ENCODE data around the gene AGXT2. TPM values are rescaled to one million over a fixed set of nuclear protein-coding genes. Genes with fewer than 3 reads are reported as not detected.

The AGXT2 gene
- total RNA-seq, 1 donor from 2014 or later, result not detected

DNA sequence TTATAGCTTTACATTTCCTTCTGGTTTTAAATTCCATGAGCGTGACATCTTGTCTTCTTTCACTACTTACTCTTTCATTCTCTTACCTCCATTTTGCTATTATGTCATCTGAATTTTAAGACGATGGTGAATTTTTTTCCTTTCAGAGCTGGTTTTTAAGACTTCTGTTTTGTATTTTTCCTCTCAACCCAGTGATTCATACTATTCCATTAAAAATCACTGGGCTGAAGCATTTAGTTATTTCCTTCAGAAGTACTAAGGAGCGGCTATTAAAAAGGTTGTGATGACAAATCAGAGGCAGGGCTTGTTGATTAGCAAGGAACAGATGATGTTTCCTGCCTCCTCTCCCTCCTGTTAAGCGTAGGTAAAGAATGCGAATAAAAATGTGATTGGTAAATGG is 16.5 kb downstream of the AGXT2 start:
- H3K9me3 Mint-ChIP-seq, result no peaks in the 10 kb centered on the region
- Histone ChIP-seq H3K27ac (no peak overlapping the region), H3K4me1 (no peaks in the 10 kb centered on the region), H3K27me3 (no peaks in the 10 kb centered on the region), H4K20me1 (ENCODE audit: low read depth) (no peaks in the 10 kb centered on the region), H3K36me3 (no peaks in the 10 kb centered on the region), H3F3A (ENCODE audit: low read depth) (no peaks in the 10 kb centered on the region), H3K79me2 (ENCODE audit: low read depth) (no peaks in the 10 kb centered on the region), H3K4me3 (no peak overlapping the region), H3K4me2 (no peak overlapping the region), H2AFZ (replicated peaks) (peak overlapping the region; percentile 69), H3K9me3 (ENCODE audit: low read depth) (no peaks in the 10 kb centered on the region), H3K9ac (no peak overlapping the region)
- peaks cover 1% of the 10 kb centered on the region for H3K4me1 Mint-ChIP-seq
- H3K27me3 Mint-ChIP-seq (ENCODE audit: insufficient read depth, low read depth), result peaks cover 6% of the 10 kb centered on the region
- TF ChIP-seq, protein P1, sequence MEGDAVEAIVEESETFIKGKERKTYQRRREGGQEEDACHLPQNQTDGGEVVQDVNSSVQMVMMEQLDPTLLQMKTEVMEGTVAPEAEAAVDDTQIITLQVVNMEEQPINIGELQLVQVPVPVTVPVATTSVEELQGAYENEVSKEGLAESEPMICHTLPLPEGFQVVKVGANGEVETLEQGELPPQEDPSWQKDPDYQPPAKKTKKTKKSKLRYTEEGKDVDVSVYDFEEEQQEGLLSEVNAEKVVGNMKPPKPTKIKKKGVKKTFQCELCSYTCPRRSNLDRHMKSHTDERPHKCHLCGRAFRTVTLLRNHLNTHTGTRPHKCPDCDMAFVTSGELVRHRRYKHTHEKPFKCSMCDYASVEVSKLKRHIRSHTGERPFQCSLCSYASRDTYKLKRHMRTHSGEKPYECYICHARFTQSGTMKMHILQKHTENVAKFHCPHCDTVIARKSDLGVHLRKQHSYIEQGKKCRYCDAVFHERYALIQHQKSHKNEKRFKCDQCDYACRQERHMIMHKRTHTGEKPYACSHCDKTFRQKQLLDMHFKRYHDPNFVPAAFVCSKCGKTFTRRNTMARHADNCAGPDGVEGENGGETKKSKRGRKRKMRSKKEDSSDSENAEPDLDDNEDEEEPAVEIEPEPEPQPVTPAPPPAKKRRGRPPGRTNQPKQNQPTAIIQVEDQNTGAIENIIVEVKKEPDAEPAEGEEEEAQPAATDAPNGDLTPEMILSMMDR (IDR thresholded peaks at IDR 0.05), result no peak
- TF ChIP-seq EZH2phosphoT487 (IDR thresholded peaks at IDR 0.05) (no peak), EZH2 (IDR thresholded peaks at IDR 0.05) (no peak)
- H3K4me3 Mint-ChIP-seq, result no peak overlapping the region
- no peaks in the 10 kb centered on the region for H3K36me3 Mint-ChIP-seq
- no peak for DNase-seq (ENCODE audit: low spot score)
- no peak overlapping the region for H3K27ac Mint-ChIP-seq

DNA sequence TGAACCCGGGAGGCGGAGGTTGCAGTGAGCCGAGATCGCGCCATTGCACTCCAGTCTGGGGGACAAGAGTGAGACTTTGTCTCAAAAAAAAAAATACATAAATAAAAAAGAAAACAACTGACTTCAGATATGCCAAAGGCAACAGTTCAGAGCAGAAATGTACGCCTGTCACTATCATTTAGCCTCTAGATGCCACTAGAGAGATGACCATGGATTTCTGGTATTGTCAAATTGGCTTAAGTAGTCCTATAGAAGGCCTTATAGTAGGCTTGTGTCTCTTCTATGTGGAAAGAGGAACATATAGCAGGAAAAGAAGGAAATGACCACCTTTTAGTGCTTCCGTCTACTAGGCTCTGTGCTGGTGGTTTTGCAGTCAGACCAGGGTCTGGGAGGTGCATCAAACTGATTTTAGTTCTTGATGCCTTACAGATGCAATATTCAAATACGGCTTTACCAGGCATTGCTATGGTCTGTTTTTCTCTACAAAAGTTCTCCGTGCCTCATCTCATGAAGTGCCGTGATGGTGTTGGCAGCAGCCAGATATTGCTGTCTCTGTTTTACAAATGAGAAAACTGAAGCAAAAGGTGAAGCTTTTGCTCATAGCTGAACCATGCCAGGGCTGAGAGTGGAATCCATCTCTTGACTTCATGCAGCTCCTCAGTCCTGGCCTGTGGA is 17.2 kb downstream of the AGXT2 start:
- Mint-ChIP-seq H3K9me3 (no peaks in the 10 kb centered on the region), H3K4me3 (no peak overlapping the region), H3K27ac (no peak overlapping the region), H3K27me3 (ENCODE audit: insufficient read depth, low read depth) (peaks cover 5% of the 10 kb centered on the region), H3K36me3 (no peaks in the 10 kb centered on the region), H3K4me1 (no peaks in the 10 kb centered on the region)
- H3K4me3 ChIP-seq, result no peak overlapping the region
- TF ChIP-seq, protein P1 (IDR thresholded peaks at IDR 0.05), result no peak
- TF ChIP-seq EZH2phosphoT487 (IDR thresholded peaks at IDR 0.05) (no peak), EZH2 (IDR thresholded peaks at IDR 0.05) (no peak)
- no peaks in the 10 kb centered on the region for H3K27me3 ChIP-seq
- H3K79me2 ChIP-seq (ENCODE audit: low read depth), result no peaks in the 10 kb centered on the region
- H3K27ac ChIP-seq, result no peak overlapping the region
- no peaks in the 10 kb centered on the region for H3K36me3 ChIP-seq
- H3K4me1 ChIP-seq, result no peaks in the 10 kb centered on the region
- no peaks in the 10 kb centered on the region for H4K20me1 ChIP-seq (ENCODE audit: low read depth)
- H3F3A ChIP-seq (ENCODE audit: low read depth), result no peaks in the 10 kb centered on the region
- H3K9me3 ChIP-seq (ENCODE audit: low read depth), result no peaks in the 10 kb centered on the region
- H2AFZ ChIP-seq (replicated peaks), result no peak overlapping the region
- H3K4me2 ChIP-seq, result no peak overlapping the region
- DNase-seq (ENCODE audit: low spot score), result no peak
- no peak overlapping the region for H3K9ac ChIP-seq

DNA sequence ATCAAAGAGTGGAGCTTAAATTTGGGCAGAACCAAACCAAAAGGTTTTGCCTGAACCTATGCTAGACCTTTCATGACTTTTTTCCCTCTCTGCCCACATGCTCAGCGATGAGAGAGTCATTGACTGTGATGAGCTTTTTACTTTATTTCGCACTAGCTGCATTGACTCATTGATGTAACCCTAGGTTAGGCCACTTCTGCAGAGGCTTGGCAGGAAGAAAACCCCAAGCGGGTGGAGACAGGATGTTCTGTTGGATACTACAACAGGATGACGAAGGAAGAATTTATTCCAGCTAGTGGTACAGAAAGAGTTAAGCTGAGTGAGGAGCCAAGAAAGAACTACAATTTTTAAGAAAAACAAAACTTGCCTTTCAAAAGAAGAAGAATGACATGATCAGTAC is 18.4 kb downstream of the AGXT2 start:
- no peak overlapping the region for H3K9ac ChIP-seq
- no peaks in the 10 kb centered on the region for H3K4me1 ChIP-seq
- Mint-ChIP-seq H3K4me1 (no peaks in the 10 kb centered on the region), H3K4me3 (no peak overlapping the region), H3K9me3 (no peaks in the 10 kb centered on the region), H3K36me3 (no peaks in the 10 kb centered on the region), H3K27me3 (ENCODE audit: insufficient read depth, low read depth) (peaks cover 2% of the 10 kb centered on the region), H3K27ac (no peak overlapping the region)
- H3F3A ChIP-seq (ENCODE audit: low read depth), result no peaks in the 10 kb centered on the region
- no peak overlapping the region for H3K27ac ChIP-seq
- no peak for DNase-seq (ENCODE audit: low spot score)
- no peak overlapping the region for H2AFZ ChIP-seq (replicated peaks)
- H3K27me3 ChIP-seq, result no peaks in the 10 kb centered on the region
- no peak overlapping the region for H3K4me3 ChIP-seq
- no peaks in the 10 kb centered on the region for H3K79me2 ChIP-seq (ENCODE audit: low read depth)
- H3K4me2 ChIP-seq, result no peak overlapping the region
- no peaks in the 10 kb centered on the region for H3K36me3 ChIP-seq
- H4K20me1 ChIP-seq (ENCODE audit: low read depth), result no peaks in the 10 kb centered on the region
- TF ChIP-seq EZH2 (IDR thresholded peaks at IDR 0.05) (no peak), EZH2phosphoT487 (IDR thresholded peaks at IDR 0.05) (no peak)
- TF ChIP-seq, protein P1 (IDR thresholded peaks at IDR 0.05), result no peak
- H3K9me3 ChIP-seq (ENCODE audit: low read depth), result no peaks in the 10 kb centered on the region
